ENCODE measurements around the gene CDK7.
A peak's percentile ranks its signal among the peaks of the same experiment; 100 is the strongest.

Gene CDK7

GRCh38 chr5:69217548-69218526 lies 16.8 kb upstream of the CDK7 start (continued):
- no peak for TF ChIP-seq ZNF274 (IDR thresholded peaks at IDR 0.05; ENCODE audit: low read length)
- TF ChIP-seq ZNF274 (tag by site-specific recombination; IDR thresholded peaks at IDR 0.05; ENCODE audit: borderline replicate concordance), result no peak
- peak; percentile 94 for TF ChIP-seq ZNF501 (tag by site-specific recombination; IDR thresholded peaks at IDR 0.05)
- peak; percentile 46; the same call in 1 of the 2 replicates for TF ChIP-seq GLIS1 (tag by site-specific recombination; IDR thresholded peaks at IDR 0.05)
- no peak for TF ChIP-seq PBX3 (CRISPR knock-in tag; IDR thresholded peaks at IDR 0.05)
- TF ChIP-seq GFI1B (tag by site-specific recombination; IDR thresholded peaks at IDR 0.05), result no peak
- TF ChIP-seq ZNF639 (tag by site-specific recombination; IDR thresholded peaks at IDR 0.05), result peak; percentile 42; the same call in 1 of the 2 replicates
- peak; percentile 85 for TF ChIP-seq ZNF324 (tag by site-specific recombination; IDR thresholded peaks at IDR 0.05)
- peak; percentile 92 for TF ChIP-seq ZXDB (tag by site-specific recombination; IDR thresholded peaks at IDR 0.05)
- no peak for TF ChIP-seq ZNF211 (tag by site-specific recombination; IDR thresholded peaks at IDR 0.05; ENCODE audit: low read depth)
- 0 out of 2 replicates have a peak, but pooled peaks have one; percentile 2 for TF ChIP-seq PRDM6 (tag by site-specific recombination; IDR thresholded peaks at IDR 0.05)
- peak; percentile 51; the same call in 1 of the 2 replicates for TF ChIP-seq KLF1 (tag by site-specific recombination; IDR thresholded peaks at IDR 0.05)
- TF ChIP-seq ZSCAN5A (tag by site-specific recombination; IDR thresholded peaks at IDR 0.05), result peak; percentile 65; the same call in 1 of the 2 replicates
- no peak for TF ChIP-seq ZFP41 (tag by site-specific recombination; IDR thresholded peaks at IDR 0.05; ENCODE audit: borderline replicate concordance)
- TF ChIP-seq, protein P1, sequence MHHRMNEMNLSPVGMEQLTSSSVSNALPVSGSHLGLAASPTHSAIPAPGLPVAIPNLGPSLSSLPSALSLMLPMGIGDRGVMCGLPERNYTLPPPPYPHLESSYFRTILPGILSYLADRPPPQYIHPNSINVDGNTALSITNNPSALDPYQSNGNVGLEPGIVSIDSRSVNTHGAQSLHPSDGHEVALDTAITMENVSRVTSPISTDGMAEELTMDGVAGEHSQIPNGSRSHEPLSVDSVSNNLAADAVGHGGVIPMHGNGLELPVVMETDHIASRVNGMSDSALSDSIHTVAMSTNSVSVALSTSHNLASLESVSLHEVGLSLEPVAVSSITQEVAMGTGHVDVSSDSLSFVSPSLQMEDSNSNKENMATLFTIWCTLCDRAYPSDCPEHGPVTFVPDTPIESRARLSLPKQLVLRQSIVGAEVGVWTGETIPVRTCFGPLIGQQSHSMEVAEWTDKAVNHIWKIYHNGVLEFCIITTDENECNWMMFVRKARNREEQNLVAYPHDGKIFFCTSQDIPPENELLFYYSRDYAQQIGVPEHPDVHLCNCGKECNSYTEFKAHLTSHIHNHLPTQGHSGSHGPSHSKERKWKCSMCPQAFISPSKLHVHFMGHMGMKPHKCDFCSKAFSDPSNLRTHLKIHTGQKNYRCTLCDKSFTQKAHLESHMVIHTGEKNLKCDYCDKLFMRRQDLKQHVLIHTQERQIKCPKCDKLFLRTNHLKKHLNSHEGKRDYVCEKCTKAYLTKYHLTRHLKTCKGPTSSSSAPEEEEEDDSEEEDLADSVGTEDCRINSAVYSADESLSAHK (tag by site-specific recombination; IDR thresholded peaks at IDR 0.05), result peak; percentile 47; the same call in 1 of the 2 replicates
- no peak for TF ChIP-seq ZBTB1 (tag by site-specific recombination; IDR thresholded peaks at IDR 0.05)
- no peak for TF ChIP-seq PRDM2 (tag by site-specific recombination; IDR thresholded peaks at IDR 0.05; ENCODE audit: borderline replicate concordance)
- TF ChIP-seq ZIC2 (tag by site-specific recombination; IDR thresholded peaks at IDR 0.05), result peak; percentile 21; the same call in 1 of the 2 replicates
- peak; percentile 37; the same call in 1 of the 2 replicates for TF ChIP-seq ZNF391 (tag by site-specific recombination; IDR thresholded peaks at IDR 0.05; ENCODE audit: borderline replicate concordance, low read depth)
- TF ChIP-seq ZNF48 (tag by site-specific recombination; IDR thresholded peaks at IDR 0.05), result no peak
- peak; percentile 97 for TF ChIP-seq BCL11A (tag by site-specific recombination; IDR thresholded peaks at IDR 0.05; ENCODE audit: low read depth)
- TF ChIP-seq ZNF138 (tag by site-specific recombination; IDR thresholded peaks at IDR 0.05; ENCODE audit: borderline replicate concordance), result no peak
- TF ChIP-seq SETDB1 (IDR thresholded peaks at IDR 0.05; ENCODE audit: insufficient read length, low read length), result no peak
- TF ChIP-seq ZNF16 (tag by site-specific recombination; IDR thresholded peaks at IDR 0.05; ENCODE audit: low read depth), result no peak

Data from HEK293 (cell line).